Stimulated activated CD4-positive, alpha-beta T cell treated with anti-CD3 and anti-CD28 coated beads, Interleukin-15, amount 100 ng/mL, for 48 hours (primary cell): ENCODE measurements around the gene TCOF1.

Experiments
- DNase-seq, 2 donors: peaks; one replicate each; pipeline ENCODE4 v3.0.0-alpha.2; 2020; ENCODE audit warnings: low read depth in 2 of 2

Gene TCOF1

GRCh38 chr5:150323092-150323491 lies 34.4 kb upstream of the TCOF1 start:
- DNase-seq: no peak

DNA sequence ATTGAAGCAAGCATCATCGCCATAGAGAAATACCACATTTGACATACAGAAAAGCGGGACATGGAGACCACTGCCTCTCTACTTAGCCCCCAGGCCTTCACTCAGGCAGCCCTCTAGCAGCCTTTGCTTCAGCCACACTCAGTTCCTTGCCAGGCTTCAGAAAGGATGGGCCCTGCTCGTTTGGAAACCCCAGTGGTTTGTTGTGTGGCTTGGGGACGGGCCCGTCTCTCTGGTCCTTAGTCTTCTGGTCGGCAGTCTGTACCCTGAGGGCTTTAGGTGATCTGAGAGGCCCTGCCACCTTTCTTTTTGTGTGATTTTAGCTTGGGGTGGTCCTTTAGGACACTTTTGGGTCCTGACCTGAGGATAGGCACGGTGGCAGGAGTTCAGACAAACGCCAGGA lies 33.7 kb upstream of the TCOF1 start:
- DNase-seq: no peak

DNA sequence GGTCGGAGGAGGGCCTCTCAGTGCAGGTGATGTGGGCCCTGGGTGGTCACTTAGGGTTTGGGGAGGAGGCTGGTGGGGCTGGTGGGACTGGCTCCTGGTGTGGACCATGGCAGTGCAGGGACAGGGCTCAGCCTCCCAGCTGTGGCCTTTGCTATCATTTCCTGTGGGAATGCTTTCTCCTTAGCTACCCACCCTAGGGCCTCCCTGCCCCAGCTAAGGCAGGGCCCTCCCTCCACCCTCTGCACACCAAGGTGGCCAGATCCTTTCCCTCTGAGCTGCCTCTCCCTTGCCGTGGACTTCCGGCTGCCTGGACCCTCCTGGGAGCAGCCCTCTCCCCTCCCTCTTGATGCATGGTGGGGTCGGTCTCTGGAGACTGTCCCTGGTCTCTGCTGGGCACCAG lies 32.1 kb upstream of the TCOF1 start:
- no peak for DNase-seq

- DNase-seq: no peak
These were observed 30.8 kb upstream of the TCOF1 start for GRCh38 chr5:150326707-150327106.

DNA sequence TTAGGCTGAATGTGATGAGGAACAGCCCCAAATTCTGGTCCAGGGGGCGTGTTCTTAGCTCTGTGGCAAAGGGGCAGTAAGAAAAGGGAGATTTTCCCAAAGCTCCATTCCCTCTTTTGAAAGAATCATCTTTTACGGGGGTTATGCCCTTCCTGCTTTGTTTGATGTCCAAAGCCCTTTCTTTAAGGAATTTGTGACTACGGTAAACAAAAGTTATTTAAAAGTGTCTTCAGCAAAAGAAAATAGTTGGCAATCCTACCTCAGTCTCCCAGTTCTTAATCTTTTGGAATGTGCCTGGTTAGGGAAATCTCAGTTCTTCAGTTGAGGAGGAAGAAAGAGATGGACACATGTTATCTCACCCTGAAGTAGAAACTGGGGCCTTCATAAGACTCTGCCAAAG lies 30.4 kb upstream of the TCOF1 start:
- no peak for DNase-seq

GRCh38 chr5:150328515-150328914 lies 29.0 kb upstream of the TCOF1 start:
- no peak for DNase-seq

DNA sequence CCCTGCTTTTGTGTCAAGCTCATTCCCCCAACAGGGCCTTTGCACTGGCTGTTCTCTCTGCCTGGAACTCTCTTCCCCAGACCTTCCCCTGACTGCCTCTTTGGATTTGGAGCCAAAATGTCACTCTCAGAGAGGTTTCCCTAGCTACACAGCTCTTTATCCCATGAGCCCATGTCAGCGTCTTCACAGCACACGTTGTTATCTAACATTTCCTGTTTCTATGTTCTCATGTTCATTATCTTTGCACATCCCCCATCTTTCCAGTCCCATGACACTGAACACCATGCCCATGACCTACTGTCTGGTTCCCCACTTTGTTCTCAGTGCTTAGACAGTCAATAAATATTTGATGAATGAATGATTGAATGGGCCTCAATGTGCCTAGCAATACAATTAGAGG lies 28.5 kb upstream of the TCOF1 start:
- no peak for DNase-seq

DNA sequence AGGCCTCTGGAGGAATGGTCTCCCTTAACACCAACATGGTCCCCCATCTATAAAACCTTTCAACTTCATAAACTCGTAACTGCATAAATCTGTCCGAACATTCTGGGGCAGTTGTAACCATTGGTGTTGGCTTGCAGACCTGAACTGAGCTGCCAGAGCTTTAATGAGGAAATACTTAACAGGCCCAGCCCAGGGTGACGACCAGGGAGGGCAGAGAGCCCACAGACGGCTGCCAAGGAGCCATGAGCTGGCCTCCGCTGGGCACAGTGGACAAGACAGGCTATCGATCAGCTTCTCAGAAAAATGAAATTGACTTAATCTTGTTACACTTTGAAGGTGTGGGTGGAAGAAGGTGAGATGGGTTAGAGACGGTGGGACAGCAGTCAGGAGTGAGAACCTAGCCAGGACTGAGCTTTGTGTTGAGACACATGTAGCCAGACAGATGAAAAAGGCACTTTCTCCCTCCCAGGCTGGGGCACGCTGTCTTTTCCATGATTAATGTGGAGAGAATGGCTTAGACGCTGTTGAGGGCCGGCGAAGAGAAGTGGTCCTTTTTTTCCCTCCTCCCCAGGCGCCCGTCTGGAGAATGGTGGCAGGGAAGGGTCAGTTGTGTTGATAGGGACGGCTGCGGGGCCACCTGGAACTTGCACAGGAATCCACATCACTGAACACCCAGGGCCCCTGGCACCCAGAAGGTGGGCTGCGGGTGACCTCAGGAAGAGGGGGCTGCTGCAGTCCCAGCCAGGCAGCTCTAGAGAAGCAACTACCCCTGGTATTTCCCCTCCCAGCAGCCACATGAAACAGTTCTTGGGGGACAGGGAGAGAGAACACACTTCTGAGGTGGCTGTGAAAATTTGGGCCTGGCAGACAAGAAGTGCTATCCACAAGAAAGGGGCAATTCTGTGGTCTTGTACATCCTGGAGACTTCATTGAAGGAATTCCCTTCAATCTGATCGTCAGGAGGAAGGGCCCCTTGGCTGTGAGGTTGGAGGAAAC lies 27.3 kb upstream of the TCOF1 start:
- DNase-seq: no peak

GRCh38 chr5:150333400-150333799 lies 24.1 kb upstream of the TCOF1 start:
- no peak for DNase-seq

DNA sequence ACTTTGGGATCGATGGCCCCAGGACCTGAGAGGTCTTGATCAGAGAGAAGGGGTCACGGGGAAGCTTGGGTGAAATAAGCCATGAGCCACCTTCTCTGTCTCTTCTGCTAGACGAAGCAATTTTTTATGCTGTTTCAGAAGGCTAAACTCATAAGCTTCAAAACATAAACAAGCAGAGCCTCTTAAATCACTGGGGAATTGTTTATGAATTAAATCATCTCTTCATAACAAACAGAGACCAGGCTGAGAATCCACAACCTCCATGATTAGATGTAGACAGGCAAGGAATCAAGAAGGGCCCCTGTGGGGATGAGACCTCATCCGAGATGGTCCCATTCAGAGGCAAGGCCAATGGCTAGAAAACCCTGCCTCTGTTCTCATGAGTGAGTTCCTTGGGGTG lies 21.7 kb upstream of the TCOF1 start:
- DNase-seq: no peak

GRCh38 chr5:150338546-150338945 lies 19.0 kb upstream of the TCOF1 start:
- no peak for DNase-seq

DNA sequence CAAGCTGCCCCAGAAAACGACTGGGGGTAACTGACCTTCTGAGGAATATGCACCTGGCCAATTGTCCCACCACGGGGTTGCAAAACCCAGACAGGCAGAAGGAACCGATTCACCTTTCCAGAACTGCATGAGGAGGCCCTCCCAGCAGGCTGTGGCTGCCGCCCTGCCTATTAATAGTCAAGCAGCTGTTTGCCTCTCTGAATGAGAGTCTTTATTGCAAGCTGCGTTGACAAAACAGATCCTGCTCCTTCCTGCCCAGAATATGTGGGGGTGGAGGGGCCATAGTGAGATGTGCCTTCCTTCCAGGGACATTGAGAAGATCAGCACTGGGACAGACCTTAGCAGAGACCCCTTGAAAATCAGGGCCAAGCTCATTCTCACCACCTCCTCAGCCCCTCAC lies 18.3 kb upstream of the TCOF1 start:
- no peak for DNase-seq

GRCh38 chr5:150339841-150340240 lies 17.7 kb upstream of the TCOF1 start:
- DNase-seq: no peak

DNA sequence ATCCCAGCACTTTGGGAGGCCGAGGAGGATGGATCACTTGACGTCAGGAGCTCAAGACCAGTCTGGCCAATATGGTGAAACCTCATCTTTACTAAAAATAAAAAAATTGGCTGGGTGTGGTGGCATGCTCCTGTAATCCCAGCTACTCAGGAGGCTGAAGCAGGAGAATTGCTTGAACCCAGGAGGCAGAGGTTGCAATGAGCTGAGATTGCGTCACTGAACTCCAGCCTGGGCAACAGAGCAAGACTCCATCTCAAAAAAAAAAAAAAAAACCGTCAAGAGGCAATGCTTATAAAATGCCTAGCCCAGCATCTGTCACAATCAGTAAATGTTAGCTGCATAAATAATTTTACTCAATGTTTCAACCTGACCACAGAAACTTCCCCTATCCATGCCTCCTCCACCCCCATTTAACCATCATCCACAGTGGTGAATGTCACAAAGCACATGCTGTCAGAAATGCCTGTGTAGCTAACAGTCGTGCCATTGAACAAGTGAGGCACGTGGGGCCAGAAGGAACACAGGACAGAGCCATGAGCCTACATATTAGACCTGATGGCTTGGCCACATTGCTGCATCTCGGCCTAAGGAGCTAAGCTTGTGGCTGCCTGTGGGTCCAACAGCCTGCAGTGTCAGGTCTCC lies 16.8 kb upstream of the TCOF1 start:
- DNase-seq: no peak

- DNase-seq: no peak
These were observed 16.2 kb upstream of the TCOF1 start for GRCh38 chr5:150341331-150341730.

DNA sequence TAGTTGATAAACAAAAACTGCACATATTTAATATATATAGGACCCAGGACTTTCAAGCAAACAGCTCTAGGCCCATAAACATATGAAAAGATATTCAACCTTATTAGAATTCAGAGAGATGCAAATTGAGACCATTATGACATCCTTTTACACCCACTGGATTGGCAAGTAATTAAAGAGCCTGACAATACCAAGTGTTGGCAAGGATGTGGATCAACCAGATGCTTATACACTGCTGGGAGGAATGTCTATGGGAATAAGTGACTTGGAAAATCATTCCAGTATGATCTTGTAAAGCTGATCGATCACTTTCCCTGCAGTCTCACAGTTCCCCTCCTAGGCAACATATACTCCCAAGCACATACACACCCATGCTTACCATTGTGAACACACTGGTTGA lies 15.5 kb upstream of the TCOF1 start:
- no peak for DNase-seq

- DNase-seq: no peak
These were observed 14.9 kb upstream of the TCOF1 start for GRCh38 chr5:150342583-150342982.

DNA sequence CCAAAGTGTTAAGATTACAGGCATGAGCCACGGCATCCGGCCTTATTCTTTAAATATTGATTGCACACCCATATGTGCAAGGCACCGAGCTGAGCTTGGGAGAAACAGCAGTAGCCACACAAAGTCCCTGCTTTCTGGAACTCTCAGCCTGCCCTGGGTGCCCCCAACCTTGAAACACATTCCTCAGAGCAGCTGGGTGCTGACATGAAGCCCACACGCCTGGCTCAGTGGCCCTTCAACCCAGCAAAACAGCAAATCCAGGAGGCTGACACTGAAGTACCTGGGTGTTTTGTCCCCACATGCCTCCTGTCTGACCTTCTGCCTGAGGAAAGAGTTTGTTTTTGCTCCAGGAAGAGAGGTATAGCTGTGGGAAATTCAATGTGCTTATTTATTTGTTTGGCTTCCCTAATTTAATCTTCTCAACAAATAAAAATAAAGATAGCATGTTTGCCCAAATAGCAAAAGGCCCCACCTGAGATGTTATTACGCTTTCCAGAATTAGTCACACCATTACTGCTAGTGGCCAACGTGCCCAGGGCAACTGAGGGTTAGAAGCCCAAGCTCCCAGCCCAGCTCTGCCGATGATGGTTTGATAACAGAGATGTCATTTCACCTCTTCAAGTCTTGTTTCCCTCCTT lies 13.4 kb upstream of the TCOF1 start:
- DNase-seq: no peak

DNA sequence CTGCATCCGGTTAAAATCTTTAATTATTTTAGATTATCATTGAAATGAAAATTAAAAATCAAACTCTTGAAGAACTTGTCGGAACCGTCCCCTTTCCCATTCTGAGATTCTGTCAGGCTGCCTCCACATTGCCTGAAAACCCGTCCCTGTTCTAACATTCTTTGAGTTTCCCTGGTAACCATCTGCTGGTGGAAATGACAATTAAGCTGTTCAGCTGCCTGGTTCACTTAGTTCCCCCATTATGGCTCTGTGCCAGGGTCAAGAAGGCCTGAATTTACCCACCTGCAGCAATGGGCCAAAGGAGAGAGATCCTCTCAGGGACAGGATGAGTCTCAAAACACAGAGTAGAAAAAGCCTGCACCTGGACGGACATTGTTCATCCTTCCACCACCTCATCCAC lies 11.8 kb upstream of the TCOF1 start:
- DNase-seq: no peak

- no peak for DNase-seq
These were observed 10.9 kb upstream of the TCOF1 start for GRCh38 chr5:150346592-150346991.

- DNase-seq: no peak
These were observed 10.5 kb upstream of the TCOF1 start for GRCh38 chr5:150347003-150347402.

- no peak for DNase-seq
These were observed 10.0 kb upstream of the TCOF1 start for GRCh38 chr5:150347451-150347850.
